A549 (cell line): ENCODE data around the gene CEP83.

Source experiments
- CTCF ChIP-seq: fragments of >200 bp; sonication (Bioruptor Twin); formaldehyde crosslinking; IDR thresholded peaks from 3 replicates; pipeline ENCODE4 v1.5.1; 2016
- POLR2AphosphoS2 ChIP-seq: conservative IDR thresholded peaks from 2 replicates; pipeline ENCODE4 v1.6.1; 2012; ENCODE audit warnings: low read length, improper control_type of control experiment, inconsistent platforms
- TF ChIP-seq, protein P1 (sequence below): IDR thresholded peaks from 2 replicates; pipeline ENCODE4 v1.6.1; 2012

DNA sequence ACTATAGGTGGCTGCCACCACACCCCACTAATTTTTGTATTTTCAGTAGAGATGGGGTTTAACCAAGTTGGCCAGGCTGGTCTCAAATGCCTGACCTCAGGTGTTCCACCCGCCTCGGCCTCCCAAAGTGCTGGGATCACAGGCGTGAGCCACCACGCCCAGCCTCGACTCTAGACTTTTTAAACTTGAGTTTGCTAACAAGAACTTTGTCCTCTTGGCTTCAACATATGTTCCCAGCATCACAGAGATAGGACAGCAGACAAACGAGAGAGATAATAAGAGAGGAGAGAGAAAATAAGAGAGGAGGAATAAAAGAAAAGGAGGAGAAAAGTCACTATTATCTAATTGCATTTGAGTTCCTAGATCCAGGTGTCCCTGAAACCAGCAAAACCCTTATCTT, 119.1 kb downstream of the CEP83 start:
- TF ChIP-seq POLR2AphosphoS2, result no peak
- TF ChIP-seq, protein P1, sequence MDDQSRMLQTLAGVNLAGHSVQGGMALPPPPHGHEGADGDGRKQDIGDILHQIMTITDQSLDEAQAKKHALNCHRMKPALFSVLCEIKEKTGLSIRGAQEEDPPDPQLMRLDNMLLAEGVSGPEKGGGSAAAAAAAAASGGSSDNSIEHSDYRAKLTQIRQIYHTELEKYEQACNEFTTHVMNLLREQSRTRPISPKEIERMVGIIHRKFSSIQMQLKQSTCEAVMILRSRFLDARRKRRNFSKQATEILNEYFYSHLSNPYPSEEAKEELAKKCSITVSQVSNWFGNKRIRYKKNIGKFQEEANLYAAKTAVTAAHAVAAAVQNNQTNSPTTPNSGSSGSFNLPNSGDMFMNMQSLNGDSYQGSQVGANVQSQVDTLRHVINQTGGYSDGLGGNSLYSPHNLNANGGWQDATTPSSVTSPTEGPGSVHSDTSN, result no peak
- no peak for TF ChIP-seq CTCF
